ENCODE measurements around the gene AXIN2.

GRCh38 chr17:65558683-65559460, 2.6 kb downstream of the AXIN2 start:
- TF ChIP-seq CTCF (IDR thresholded peaks at IDR 0.05) (no peak), POLR2AphosphoS5 (IDR thresholded peaks at IDR 0.05; ENCODE audit: insufficient read depth in 1 of 2, low read depth in 1 of 2) (no peak), POLR2A (IDR thresholded peaks at IDR 0.05) (no peak)

All from vagina (tissue), 2 donors.